NOMO-1 treated with dmso at 0.1 percent for 144 hours (cell line): ENCODE results near the gene NAP1L1.

Experiments used
- DNase-seq: peaks from one replicate; lab custom pipeline; 2025; ENCODE audit not compliant: unreplicated experiment; lab: John Stamatoyannopoulos, UW

The NAP1L1 gene, protein sequence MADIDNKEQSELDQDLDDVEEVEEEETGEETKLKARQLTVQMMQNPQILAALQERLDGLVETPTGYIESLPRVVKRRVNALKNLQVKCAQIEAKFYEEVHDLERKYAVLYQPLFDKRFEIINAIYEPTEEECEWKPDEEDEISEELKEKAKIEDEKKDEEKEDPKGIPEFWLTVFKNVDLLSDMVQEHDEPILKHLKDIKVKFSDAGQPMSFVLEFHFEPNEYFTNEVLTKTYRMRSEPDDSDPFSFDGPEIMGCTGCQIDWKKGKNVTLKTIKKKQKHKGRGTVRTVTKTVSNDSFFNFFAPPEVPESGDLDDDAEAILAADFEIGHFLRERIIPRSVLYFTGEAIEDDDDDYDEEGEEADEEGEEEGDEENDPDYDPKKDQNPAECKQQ

GRCh38 chr12:76083904-76084862 lies at the start of gene NAP1L1:
TSS of gene NAP1L1 (minus strand) at chr12:76084685. CDS start at chr12:76074219, 10,466 bp downstream.
- DNase-seq = peak; percentile 95

DNA sequence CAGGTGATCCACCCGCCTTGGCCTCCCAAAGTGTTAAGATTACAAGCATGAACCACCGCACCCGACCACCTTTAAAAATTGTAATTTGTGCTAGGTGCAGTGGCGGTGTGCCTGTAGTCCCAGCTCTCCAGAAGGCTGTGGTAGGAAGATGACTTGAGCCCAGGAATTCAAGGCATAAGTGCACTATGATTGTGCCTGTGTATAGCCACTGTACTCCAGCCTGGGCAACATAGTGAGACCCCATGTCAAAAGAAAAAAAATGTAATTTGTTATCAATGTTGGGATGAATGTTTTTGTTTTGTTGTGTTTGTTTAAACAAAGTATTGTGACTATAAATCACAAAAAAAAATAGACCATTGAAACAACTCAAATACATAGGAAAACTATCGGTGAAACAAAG lies 43.1 kb upstream of the NAP1L1 start:
- no peak for DNase-seq

- DNase-seq = no peak
Measured at GRCh38 chr12:76124456-76124855, 40.0 kb upstream of the NAP1L1 start.

GRCh38 chr12:76123259-76124212 lies 39.1 kb upstream of the NAP1L1 start:
- no peak for DNase-seq

- DNase-seq = no peak
Measured at GRCh38 chr12:76119887-76120286, 35.4 kb upstream of the NAP1L1 start.

DNA sequence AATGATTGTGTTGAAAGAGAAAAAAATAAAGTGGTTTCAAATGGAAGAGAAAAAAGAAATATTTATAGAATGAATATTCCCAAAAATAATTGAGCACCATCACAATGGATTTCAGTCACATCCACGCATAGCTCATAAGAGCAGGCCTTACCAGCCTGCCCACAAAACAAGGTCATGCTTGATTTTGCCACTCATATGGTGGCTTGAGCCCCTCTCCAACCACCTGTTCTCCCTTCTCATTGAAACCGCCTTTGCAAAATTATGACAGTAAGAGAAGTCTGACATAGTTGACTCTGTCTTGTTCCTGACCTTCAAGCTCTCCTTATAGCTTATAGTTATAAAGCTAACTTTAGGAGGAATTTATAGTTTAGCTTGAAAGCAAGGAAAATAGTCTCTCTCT lies 33.3 kb upstream of the NAP1L1 start:
- DNase-seq = no peak

DNA sequence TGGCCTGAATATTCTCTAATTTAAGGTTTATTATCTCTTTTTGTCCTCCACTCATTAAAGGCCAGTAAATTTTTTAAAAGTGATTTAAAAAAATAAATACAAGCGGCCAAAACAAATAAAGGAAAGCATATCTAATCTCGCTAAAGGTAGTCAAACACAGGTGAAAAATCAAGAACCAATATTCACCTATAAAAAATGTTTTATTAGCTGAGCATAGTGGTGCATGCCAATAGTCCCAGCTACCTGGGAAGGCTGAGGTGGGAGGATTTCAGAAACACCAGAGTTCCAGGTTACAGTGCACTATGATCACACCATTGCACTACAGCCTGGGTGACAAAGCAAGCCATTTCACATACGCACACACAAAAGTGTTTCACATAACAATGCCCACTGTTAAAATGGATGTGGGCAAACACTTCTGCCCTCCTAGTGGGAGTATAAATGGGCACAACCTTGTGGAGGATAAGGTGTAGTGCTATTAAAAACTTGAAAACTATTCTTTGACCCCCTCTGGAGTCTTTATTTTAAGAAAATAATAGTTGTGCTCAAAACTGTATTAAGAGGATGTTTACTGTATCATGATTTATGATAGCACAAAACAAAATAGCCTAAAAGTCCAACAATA lies 32.7 kb upstream of the NAP1L1 start:
- no peak for DNase-seq

DNA sequence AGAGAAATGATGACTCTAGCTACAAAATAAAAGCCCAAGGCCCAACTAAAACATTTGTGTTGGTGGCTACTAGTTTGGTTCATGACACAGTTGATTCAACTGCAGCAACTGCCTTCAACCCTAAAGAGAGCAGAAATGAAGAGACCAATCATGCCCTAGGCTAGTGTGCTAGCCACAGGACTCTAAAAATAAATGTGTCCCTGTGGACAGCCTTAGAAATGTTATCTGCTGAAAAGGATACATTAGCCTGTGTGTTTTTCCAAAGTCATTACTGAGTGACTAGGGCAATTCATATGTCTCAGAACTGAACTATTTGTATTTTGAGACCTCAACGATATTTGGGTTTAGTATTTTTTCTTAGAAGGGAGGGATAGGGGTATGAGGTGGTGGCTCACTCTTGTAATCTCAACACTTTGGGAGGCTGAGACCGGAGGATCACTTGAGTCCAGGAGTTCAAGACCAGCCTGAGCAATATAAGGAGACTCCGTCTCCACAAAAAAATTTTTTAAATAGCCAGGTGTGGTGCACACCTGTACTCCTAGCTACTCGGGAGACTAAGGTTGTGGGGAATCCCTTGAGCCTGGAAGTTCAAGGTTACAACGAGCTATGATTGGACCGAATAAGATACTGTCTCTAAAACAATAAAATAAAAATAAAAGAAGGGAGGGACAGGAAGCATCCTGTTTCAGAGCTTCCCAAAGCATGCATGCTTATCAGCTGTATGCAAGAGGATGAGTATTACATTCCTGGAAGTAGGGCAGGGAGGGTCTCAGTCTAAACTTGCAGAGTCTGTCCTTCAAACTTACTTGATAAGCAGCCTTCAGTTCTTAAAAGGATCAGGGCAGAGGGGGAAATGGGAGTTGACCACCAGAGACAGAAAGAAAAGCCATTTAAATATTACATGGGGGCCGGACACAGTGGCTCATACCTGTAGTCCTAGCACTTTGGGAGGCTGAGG lies 29.6 kb upstream of the NAP1L1 start:
- no peak for DNase-seq

DNA sequence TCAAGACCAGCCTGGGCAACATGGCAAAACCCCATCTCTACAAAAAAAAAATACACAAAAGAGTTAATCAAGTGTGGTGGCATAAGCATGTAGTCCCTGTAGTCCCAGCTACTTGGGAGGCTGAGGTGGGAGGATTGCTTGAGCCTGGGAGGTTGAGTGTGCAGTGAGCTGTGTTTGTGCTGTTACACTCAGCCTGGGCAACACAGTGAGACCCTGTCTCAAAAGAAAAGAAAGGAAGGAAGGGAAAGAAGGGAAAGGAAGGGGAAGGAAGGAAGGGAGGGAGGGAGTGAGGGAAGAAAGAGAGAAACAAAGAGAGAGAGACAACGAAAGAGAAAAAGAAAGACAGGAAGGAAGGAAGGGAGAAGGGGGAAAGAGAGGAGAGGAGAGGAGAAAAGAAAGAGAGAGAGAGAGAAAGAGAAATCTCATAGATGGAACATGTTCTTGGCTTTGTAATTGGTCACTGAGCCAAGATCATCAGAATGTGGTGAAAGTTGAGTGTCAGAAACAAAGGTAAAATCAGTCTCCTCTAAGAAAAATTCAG lies 26.8 kb upstream of the NAP1L1 start:
- no peak for DNase-seq

DNA sequence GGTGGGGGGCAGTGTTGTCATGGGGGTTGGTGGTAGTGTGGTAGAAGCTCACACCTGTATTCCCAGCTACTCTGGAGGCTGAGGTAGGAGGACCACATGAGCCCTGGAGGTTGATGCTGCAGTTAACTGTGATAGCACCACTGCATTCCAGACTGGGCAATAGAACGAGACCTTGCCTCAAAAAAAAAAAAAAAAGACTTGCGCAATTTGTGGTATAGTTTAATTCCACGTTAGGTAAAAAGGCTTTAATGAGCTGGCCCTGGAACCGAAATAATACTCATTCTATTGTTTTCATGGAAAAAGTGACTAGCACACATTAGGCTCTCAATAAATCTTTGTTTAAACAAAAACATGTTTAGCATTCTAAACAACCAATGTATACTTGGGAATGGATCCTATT lies 25.4 kb upstream of the NAP1L1 start:
- DNase-seq = no peak

DNA sequence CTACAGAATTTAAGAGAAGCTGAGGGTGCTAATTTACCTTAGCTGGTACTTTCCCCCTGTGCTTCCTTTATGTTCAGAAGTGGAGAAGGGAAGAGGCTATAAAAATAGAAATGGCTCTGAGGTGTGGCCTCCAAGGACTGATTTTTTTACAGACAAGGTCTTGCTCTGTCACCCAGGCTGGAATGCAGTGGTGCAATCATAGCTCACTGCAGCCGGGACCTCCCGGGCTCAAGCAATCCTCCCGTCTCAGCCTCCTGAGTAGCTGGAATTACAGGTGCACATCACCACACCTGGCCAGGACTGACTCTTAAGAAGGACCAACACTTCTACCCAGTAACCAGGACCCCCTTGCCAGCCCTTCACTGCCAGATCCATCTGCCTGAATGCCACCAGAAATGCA lies 23.9 kb upstream of the NAP1L1 start:
- no peak for DNase-seq

GRCh38 chr12:76106631-76107030 lies 22.1 kb upstream of the NAP1L1 start:
- no peak for DNase-seq

DNA sequence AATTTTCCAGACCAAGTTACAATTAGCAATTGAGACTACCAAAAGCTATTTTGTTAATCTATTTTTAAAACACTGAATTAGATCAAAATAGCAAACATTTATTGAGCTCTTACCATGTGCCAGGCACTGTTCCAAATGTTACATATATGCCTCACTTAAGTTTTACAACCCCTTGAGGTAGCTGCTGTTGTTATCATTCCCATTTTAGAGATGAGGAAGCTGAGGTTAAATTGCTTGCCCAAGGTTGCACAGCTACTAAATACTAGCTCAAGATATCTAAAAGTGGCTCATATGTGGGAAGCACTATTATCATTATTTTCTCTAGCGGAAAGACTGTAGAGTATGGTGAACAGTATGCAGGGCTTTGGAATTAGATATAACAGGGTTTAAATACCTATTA lies 19.5 kb upstream of the NAP1L1 start:
- no peak for DNase-seq

- DNase-seq = no peak
Measured at GRCh38 chr12:76101739-76102385, 17.4 kb upstream of the NAP1L1 start.

DNA sequence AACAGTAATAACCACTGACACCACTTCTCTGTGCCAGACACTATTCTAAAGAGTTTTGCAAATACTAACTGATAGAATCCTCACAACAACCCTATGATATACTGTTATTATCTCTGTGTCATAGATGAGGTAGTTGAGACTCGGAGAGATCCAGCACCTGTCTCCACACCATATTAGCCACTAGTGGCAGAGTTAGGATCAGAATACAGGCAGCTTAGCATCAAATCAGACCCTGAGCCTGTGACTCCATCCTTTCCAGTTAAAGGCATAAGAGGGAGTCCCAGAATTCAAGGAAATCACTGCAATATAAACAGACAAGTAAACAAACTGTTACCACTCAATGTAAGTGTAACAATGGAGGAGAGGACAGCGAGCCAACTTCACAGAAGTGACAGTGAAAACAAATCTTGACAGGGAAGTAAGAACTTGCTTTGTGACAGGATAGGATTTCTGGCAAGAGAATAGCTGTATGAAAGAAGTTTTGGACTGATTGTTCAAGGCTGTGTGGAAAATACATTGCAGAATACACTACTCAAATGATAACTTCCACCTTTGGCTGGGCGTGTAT lies 11.7 kb upstream of the NAP1L1 start:
- no peak for DNase-seq

DNA sequence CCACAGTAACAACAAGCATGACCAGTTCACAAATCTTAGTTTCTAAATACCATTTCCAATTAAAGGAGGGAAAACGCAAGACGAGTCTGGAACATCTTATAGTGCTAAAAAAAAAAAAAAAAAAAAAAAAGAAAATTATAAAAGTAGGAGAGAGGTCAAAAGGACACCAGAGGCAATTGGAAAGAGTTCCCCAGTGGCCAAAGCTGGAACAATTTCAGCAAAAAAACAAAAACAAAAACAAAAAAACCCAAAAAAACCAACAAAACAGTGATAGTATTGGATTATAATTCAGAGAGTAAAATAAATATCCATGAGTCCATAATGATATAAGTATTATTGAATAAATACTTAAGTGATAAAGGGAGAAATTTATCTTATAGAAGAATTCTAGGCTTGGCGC lies 10.3 kb upstream of the NAP1L1 start:
- no peak for DNase-seq

DNA sequence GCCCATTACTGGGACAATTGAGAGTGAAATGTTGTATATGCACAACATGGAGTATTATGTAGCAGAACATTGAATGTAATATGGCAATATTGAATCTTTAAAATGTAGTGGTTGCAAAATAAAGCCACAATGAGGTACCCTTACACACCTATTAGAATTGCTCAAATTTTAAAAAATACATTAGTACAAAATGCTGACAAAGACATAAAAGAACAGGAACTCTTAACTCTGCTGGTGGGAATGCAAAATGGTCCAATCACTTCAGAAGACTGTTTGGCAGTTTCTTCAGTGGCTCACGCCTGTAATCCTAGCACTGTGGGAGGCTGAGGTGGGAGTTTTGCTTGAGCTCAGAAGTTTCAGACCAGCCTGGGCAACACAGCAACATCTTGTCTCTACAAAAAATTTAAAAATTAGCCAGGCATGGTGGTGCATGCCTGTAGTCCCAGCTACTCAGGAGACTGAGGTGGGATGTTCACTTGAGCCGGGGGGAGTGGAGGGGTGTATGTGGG lies 6.8 kb upstream of the NAP1L1 start:
- no peak for DNase-seq

DNA sequence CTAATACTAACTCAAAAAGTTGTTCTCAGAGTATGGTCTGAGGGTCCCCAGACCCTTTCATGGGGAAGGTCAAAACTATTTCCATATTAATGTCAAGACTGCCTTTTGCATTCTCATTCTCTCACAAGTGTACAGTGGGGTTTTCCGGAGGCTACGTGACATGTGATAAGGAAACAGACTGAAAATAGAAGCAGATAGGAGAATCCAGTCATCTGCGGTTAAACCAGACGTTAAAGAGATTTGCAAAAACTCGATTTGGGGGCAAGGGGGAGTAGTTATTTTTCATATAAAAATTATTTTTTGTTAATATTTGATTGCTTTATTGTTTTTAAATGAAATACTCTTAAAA lies 1.0 kb upstream of the NAP1L1 start:
- no peak for DNase-seq
